GM21526 (cell line): ENCODE measurements around the gene TRAM2.
A peak's percentile ranks its signal among the peaks of the same experiment; 100 is the strongest.

Experiments
- ATAC-seq: cut with Tn5 transposase; IDR thresholded peaks from one replicate; pipeline ENCODE4 v1.9.1; 2021; ENCODE audit warnings: moderate library complexity; ENCODE audit not compliant: unreplicated experiment, low FRiP score

Gene TRAM2

GRCh38 chr6:52571099-52571755 lies 5.6 kb downstream of the TRAM2 start:
- ATAC-seq = no peak

GRCh38 chr6:52570291-52570700 lies 6.6 kb downstream of the TRAM2 start:
- no peak for ATAC-seq

- no peak for ATAC-seq
Observed at GRCh38 chr6:52568320-52568719, 8.5 kb downstream of the TRAM2 start.

GRCh38 chr6:52566853-52567279 lies 10.0 kb downstream of the TRAM2 start:
- ATAC-seq = no peak

GRCh38 chr6:52566201-52566600 lies 10.7 kb downstream of the TRAM2 start:
- ATAC-seq = peak; percentile 60

- no peak for ATAC-seq
Observed at GRCh38 chr6:52564856-52565255, 12.0 kb downstream of the TRAM2 start.

- ATAC-seq = no peak
Observed at GRCh38 chr6:52562911-52563310, 13.9 kb downstream of the TRAM2 start.

- no peak for ATAC-seq
Observed at GRCh38 chr6:52560462-52560861, 16.4 kb downstream of the TRAM2 start.

GRCh38 chr6:52558266-52559000 lies 18.4 kb downstream of the TRAM2 start:
- no peak for ATAC-seq

GRCh38 chr6:52557389-52558265 lies 19.2 kb downstream of the TRAM2 start:
- ATAC-seq = no peak

GRCh38 chr6:52555518-52556233 lies 21.2 kb downstream of the TRAM2 start:
- no peak for ATAC-seq

- no peak for ATAC-seq
Observed at GRCh38 chr6:52554684-52555280, 22.1 kb downstream of the TRAM2 start.

- no peak for ATAC-seq
Observed at GRCh38 chr6:52553719-52554118, 23.1 kb downstream of the TRAM2 start.

GRCh38 chr6:52553158-52553557 lies 23.7 kb downstream of the TRAM2 start:
- no peak for ATAC-seq

GRCh38 chr6:52552278-52552643 lies 24.6 kb downstream of the TRAM2 start:
- peak; percentile 97 for ATAC-seq

GRCh38 chr6:52551483-52552277 lies 25.2 kb downstream of the TRAM2 start:
- ATAC-seq = no peak

GRCh38 chr6:52550870-52551269 lies 26.0 kb downstream of the TRAM2 start:
- no peak for ATAC-seq

- ATAC-seq = no peak
Observed at GRCh38 chr6:52550014-52550575, 26.8 kb downstream of the TRAM2 start.

GRCh38 chr6:52549428-52549827 lies 27.4 kb downstream of the TRAM2 start:
- ATAC-seq = no peak
